K562 (cell line): Measurements from ENCODE around the gene RBM26. TPM values are rescaled to one million over a fixed set of nuclear protein-coding genes. Genes with fewer than 3 reads are reported as not detected.

Experiments
- ARID1B ChIP-seq: fragments of 450-650 bp; IDR thresholded peaks from 2 replicates; pipeline ENCODE4 v1.6.1; 2016; ENCODE audit warnings: antibody characterized with exemption, mild to moderate bottlenecking, inconsistent platforms
- BRF1 ChIP-seq: IDR thresholded peaks from 3 replicates; pipeline ENCODE4 v1.6.1; 2011; ENCODE audit warnings: borderline replicate concordance, mild to moderate bottlenecking; ENCODE audit not compliant: insufficient read length; ENCODE audit errors: extremely low read depth
- CCNT2 ChIP-seq: IDR thresholded peaks from 2 replicates; pipeline ENCODE4 v1.6.1; 2011; ENCODE audit warnings: borderline replicate concordance, low read depth, mild to moderate bottlenecking, moderate library complexity, mixed read lengths, low read length; ENCODE audit not compliant: insufficient read length; ENCODE audit errors: extremely low read depth
- DACH1 ChIP-seq: fragments of 450-650 bp; IDR thresholded peaks from 2 replicates; pipeline ENCODE4 v1.6.1; 2018; ENCODE audit not compliant: partially characterized antibody
- E2F1 ChIP-seq: sonication (generic); formaldehyde crosslinking; IDR thresholded peaks from 2 replicates; pipeline ENCODE4 v1.8.1; 2023; ENCODE audit warnings: mild to moderate bottlenecking, missing genetic modification reagents, moderate library complexity
- ERF ChIP-seq: fragments of 450-650 bp; formaldehyde crosslinking; IDR thresholded peaks from 2 replicates; pipeline ENCODE4 v1.4.0; 2020; ENCODE audit warnings: mild to moderate bottlenecking, mixed read lengths
- LARP7 ChIP-seq: fragments of 450-650 bp; IDR thresholded peaks from 2 replicates; pipeline ENCODE4 v1.6.1; 2016
- NFIC ChIP-seq: fragments of 450-650 bp; IDR thresholded peaks from 2 replicates; pipeline ENCODE4 v1.6.1; 2017; ENCODE audit warnings: mild to moderate bottlenecking, inconsistent platforms
- PREB ChIP-seq: sonication (generic); formaldehyde crosslinking; IDR thresholded peaks from 2 replicates; pipeline ENCODE4 v1.8.1; 2023; ENCODE audit warnings: mild to moderate bottlenecking, missing genetic modification reagents
- TCF7 ChIP-seq: sonication (generic); IDR thresholded peaks from 2 replicates; pipeline ENCODE4 v1.6.1; 2016; ENCODE audit warnings: antibody characterized with exemption, borderline replicate concordance
- ZNF324 ChIP-seq: fragments of 250-450 bp; sonication (Bioruptor Pico); IDR thresholded peaks from 2 replicates; pipeline ENCODE4 v1.4.0; 2020; ENCODE audit warnings: mild to moderate bottlenecking
- ZNF592 ChIP-seq: fragments of 450-650 bp; IDR thresholded peaks from 2 replicates; pipeline ENCODE4 v1.6.1; 2017; ENCODE audit warnings: antibody characterized with exemption, mild to moderate bottlenecking
- polyA plus RNA-seq, 8 experiments: library from polyadenylated mRNA; depleted of rRNA in 4 of 8; stranded (reverse) in 5 of 8; unstranded in 3 of 8; fragments of >200 nt; fragmentation: Nextera tagmentation in 2 of 8; fragmentation: Illumina TruSeq in 1 of 8; extraction: Ambion mirVana in 2 of 8; extraction: Trizol in 1 of 8; gene quantifications; 2 replicates each; pipeline versions ENCODE4 v1.2.1 to v1.2.3, GENCODE V29; 2011 to 2014; ENCODE audit warnings: inconsistent platforms in 1 of 8, missing spikeins in 1 of 8
- total RNA-seq, 7 experiments: library from RNA; depleted of rRNA in 6 of 7; stranded (reverse); fragments of >200 nt in 6 of 7; fragmentation: Illumina TruSeq in 2 of 7; extraction: Trizol in 2 of 7; gene quantifications; 2 replicates each; pipeline versions ENCODE4 v1.2.1 to v1.2.3, GENCODE V29; 2011 to 2021; ENCODE audit warnings: low replicate concordance in 1 of 7
- TF ChIP-seq, protein P1 (sequence below): fragments of 150-350 bp; conservative IDR thresholded peaks from 2 replicates; pipeline ENCODE4 v1.6.1; 2014; ENCODE audit warnings: low read length

Gene RBM26
- total and polyA plus RNA-seq, 9 of the 15 experiments (the other 6 are each of a cell fraction or from before 2014, with no cell fraction given), result 10.0 to 42.4 (median 26.4) TPM

- no peak for TF ChIP-seq ERF (CRISPR knock-in tag)
- TF ChIP-seq NFIC, result no peak
- TF ChIP-seq ZNF324, result no peak
- no peak for TF ChIP-seq TCF7
- TF ChIP-seq E2F1 (CRISPR knock-in tag), result no peak
- no peak for TF ChIP-seq ZNF592
- no peak for TF ChIP-seq CCNT2
- TF ChIP-seq PREB (CRISPR knock-in tag), result no peak
- TF ChIP-seq DACH1, result no peak
- TF ChIP-seq ARID1B, result peak; percentile 65
- TF ChIP-seq, protein P1, sequence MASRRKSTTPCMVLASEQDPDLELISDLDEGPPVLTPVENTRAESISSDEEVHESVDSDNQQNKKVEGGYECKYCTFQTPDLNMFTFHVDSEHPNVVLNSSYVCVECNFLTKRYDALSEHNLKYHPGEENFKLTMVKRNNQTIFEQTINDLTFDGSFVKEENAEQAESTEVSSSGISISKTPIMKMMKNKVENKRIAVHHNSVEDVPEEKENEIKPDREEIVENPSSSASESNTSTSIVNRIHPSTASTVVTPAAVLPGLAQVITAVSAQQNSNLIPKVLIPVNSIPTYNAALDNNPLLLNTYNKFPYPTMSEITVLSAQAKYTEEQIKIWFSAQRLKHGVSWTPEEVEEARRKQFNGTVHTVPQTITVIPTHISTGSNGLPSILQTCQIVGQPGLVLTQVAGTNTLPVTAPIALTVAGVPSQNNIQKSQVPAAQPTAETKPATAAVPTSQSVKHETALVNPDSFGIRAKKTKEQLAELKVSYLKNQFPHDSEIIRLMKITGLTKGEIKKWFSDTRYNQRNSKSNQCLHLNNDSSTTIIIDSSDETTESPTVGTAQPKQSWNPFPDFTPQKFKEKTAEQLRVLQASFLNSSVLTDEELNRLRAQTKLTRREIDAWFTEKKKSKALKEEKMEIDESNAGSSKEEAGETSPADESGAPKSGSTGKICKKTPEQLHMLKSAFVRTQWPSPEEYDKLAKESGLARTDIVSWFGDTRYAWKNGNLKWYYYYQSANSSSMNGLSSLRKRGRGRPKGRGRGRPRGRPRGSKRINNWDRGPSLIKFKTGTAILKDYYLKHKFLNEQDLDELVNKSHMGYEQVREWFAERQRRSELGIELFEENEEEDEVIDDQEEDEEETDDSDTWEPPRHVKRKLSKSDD, result no peak
- TF ChIP-seq BRF1, result no peak
- no peak for TF ChIP-seq LARP7
Observed at GRCh38 chr13:79398127-79398526, 7.9 kb downstream of the RBM26 start (continued).
